Measurements from ENCODE around the gene C10orf105.

The C10orf105 gene

DNA sequence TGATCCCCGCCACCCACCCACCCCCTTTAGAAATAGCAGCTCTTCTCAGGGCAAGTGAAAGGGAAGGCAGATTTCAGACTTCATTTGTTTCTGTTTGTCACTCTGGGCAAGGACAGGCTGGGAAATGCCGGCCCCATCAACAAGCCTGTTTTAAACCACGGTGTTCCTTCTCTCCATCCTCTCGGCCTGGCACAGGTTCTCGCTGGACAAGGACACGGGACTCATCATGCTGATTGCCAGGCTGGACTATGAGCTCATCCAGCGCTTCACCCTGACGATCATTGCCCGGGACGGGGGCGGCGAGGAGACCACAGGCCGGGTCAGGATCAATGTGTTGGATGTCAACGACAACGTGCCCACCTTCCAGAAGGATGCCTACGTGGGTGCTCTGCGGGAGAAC is 42.3 kb downstream of the C10orf105 start:
- no peak for DNase-seq (ENCODE audit: low read depth in 2 of 2)

DNA sequence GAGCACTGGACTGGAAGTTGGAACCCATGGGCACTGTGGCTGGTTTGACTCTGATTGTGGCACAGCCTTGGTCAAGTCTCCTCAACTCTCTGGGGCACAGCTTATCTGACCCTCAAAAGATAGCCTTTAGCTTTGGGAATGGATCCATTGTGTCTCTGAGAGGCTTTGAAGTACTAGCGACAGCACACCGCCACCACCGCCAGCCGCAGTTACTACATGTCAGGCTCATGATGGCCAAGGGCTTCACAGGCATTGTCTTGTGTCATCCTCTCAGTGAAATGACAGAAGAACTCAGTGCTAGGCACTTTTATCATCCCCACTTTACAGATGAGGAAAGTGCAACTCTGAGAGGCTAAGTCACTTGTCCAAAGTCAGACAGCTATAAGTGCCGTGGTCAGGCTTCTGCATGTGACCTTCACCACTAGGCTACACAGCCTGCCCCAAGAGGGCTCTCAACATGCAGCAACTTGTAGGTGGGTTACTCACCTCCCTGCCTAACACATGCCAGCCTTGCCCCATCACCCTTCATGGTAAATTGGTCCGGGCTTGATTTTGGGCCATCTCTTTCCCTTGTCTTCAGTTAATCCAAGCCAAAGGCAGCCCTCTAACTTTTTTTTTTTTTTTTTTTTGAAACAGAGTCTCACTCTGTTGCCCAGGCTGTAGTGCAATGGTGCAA is 44.1 kb downstream of the C10orf105 start:
- DNase-seq (ENCODE audit: low read depth in 2 of 2) = no peak

DNA sequence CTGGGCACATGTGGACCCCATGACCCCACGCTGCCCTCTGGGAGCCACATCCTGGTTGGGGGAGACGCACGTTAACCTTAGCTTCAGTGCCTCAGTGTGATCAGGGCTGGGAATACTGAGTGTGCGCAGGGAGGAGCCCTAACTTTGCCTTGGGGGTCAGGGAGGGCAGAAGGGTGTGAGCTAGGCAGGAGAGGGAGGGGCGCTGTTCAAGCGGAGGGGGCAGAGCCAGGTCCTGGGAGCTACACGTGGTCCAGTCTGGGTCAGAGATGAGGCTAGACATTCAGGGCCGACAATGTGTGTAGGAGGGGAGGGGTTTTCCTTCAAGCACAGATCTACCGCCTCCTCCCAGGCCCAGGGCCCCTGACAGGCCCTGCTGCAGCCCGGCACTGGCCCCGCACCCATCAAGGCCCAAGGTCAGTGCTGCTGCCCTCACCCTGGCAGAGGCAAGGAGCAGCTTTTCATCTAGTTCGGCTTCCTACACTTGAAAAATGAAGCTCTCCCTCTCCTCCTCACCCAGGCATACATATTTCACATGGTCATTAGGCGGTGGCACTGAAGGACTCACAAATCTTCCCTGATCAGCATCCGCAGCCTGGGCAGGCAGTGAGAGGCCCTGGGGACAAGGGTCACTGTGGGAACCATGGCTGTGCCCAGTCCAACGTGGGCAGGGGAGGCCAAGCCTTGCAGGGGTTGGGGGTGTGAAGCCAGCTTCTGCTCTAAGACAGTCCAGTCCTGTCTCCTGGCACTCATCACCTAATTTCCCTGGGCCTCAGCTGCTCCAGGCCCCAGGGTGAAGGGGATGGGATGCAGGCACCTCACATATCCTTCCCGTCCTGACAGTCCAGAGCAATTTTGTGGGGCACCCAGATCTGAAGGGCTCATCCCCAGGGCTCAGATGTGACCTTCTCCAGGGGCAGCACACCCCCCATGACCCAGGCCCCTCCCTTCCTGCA is 47.3 kb downstream of the C10orf105 start:
- no peak for DNase-seq (ENCODE audit: low read depth in 2 of 2)

DNA sequence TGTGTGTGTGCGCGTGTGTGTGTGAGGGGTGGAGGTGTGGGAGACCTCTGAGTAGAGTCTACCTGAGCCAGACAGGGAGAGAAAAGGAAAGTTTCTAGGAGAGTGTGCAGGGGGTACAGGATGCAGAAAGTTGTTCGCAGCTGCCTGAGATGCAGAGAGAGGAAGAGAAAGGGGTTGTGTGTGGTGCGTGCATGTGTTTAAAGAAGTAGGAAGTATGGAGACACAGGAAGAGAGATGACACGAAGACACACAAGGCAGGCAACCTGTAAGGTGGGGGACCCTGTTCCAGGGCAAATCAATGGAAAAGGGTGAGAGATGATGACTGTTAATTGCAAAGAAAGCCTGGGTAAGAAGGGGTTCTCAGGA is 52.2 kb downstream of the C10orf105 start:
- no peak for DNase-seq (ENCODE audit: low read depth in 2 of 2)

DNA sequence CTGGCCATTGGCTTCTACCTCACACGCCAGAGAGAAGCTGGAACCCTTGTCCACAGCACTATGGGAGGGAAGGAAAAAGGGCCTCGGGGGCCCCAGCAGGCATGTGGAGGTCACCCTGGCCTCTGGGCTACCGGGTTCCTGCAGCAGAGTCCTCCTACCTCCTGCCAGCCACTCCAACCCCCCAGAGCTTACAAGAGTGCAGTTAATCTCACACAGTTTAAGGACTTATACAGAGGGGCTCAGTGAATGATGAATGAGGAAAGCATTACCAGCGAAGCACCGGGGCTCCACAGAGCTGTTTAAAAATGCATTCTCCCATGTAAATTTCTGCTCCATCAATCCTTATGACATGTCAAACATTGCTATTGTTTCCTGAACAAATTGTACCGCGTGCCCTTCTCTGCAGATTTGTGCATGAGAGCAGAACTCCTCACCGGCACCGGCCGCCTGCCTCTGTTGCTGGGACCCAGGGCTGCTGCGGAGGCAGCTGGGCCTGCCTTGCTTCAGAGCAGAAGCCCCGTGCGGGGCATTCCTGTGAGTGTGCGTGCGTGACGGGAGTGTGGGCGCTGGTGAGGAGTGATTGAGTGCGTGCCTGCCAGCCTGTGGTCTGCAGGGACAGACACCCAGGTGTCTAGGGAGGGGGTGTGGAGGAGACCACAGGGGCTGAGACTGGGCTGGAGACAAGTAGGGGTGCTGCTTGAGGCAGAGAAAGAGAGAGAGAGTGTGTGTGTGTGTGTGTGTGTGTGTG is 52.8 kb downstream of the C10orf105 start:
- DNase-seq (ENCODE audit: low read depth in 2 of 2) = no peak

DNA sequence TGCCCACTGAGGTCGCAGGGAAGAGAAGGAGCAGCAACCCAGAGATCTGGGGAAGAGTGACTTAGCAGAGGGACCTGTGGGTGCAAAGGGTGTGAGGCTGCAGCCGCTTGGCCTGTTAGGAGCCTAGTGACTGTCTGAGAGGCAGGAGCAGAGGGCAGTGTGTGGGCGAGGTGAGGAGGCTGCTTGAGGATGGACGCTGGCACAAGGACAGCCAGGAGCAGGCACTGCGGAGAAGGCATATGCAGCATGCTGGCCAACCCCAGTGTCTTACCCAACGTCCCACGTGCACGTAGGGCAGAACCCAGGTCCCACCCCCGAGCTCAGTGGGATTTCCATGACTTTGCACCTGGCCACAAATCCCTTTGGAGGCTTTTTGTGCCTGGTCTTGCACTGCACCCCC is 54.1 kb downstream of the C10orf105 start:
- DNase-seq (ENCODE audit: low read depth in 2 of 2) = no peak

DNA sequence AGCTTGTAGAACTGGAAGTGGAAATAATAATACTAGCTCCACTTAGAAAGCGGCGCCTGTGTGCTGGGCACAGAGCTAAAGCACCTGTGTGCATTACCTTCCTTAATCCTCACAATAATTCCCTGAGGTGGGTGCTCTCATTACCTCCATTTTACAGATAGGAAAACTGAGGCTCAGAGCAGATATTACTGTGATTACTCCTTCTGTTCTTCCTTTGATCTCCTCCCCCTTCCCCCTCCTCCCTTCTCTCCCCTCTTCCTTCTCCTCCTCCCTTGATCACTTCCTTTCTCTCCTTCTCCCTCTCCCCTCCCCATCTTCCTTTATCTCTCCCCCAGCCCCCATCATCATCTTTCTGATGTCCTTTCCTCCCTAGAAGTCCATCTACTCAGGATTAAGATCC is 55.0 kb downstream of the C10orf105 start:
- DNase-seq (ENCODE audit: low read depth in 2 of 2) = no peak

DNA sequence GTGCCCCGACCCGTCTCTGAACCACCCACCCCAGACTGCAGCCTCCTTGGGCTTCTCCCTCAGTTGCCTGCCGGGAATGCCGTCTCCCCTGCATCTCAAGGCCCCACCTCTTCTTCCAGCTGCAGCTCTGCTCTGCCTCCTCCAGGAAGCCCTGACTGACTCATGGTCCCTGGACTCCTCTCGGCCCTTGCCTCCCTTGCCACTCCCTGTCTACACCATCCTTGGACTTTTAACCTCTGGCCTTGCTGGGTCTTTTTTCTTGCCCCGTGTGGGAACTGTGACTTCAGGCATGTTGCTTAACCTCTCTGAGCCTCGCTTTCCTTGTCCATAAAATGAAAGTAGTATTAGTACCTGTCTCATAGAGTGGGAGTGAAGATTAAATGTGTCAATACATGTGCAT is 56.3 kb downstream of the C10orf105 start:
- no peak for DNase-seq (ENCODE audit: low read depth in 2 of 2)

DNA sequence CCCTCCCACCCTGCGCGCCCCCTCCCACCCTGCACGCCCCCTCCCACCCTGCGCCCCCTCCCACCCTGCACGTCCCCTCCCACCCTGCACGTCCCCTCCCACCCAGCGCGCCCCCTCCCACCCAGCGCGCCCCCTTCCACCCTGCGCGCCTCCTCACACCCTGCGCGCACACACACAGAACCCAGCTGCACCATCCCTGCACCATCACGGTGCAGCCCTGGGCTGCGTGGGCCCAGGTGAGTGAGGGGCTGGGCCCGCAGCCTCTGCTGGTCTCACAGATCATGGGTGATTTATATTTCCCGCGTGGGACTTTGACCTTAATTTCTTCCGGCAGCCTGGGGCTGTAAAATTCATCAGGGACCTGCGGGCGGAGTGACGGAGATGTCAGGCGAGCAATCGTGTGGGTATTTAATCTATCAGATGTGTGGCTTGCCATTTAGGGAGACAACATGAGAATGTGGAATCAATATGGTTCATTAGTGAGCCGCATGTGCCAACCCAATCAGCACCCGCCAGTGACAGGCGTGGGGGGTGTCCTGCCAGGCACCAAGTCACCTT is 57.7 kb downstream of the C10orf105 start:
- DNase-seq (ENCODE audit: low read depth in 2 of 2) = no peak

Measured in stimulated activated CD8-positive, alpha-beta memory T cell treated with anti-CD3 and anti-CD28 coated beads, Interleukin-7, amount 100 ng/mL, for 4 hours (primary cell).